GM19351 (cell line): ENCODE measurements around the gene CNP.

Experiments used
- ATAC-seq: cut with Tn5 transposase; IDR thresholded peaks from one replicate; pipeline ENCODE4 v1.9.1; 2021; ENCODE audit warnings: mild to moderate bottlenecking, moderate library complexity; ENCODE audit not compliant: unreplicated experiment

Gene CNP

DNA sequence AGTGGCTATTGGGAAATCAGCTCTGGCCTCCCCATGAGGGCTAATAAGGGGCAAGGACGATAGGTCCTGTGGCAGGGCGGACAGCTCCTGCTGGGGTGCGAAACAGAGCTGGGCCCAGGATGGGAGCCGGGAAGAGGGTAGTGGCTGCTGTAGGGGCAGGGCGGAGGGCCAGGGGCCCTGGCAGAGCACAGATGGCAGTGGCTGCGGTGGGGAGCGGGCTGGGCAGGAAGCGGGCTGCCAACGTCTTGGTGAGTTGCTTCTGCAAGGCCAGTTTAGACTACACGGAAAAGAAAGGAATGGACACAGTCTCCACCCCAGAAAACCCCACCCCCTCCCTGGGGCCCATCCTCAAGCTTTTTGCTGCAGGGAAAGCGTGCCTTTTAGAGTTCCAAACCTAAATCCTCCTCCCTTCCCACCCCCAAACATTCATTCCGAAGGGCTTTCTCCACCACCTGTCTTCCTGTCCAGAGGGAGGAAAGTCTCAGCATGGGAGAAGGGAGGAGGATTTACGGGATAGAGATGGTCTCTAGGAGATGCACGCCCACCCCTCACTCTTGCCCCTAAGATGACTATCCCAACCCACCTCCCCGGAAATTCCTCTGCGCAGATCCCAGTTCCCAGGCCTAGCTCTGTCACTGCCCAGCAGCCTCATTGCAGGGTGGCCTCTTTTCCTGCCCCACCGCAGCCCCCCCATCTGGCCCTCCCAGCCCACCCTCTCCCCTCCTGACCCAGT lies 60.4 kb downstream of the CNP start:
- ATAC-seq, result no peak
